Measurements from ENCODE around the gene DCBLD1.
"Not testable (repeated sequence)": the region's sequence is repeated elsewhere in the genome, so short reads cannot be mapped to it uniquely, and the experiment has no call there.

- not testable (repeated sequence) for TF ChIP-seq CTCF, POLR2A (IDR thresholded peaks at IDR 0.05)
These were observed 40.2 kb upstream of the DCBLD1 start for GRCh38 chr6:117442313-117442712.
